SK-N-SH treated with all-trans-retinoic acid at 6 μM for 48 hours (cell line): ENCODE results near the gene MTMR6.

Source experiments
- ARNTL ChIP-seq: fragments of 450-650 bp; formaldehyde crosslinking; IDR thresholded peaks from 2 replicates; pipeline ENCODE4 v1.5.0; 2020; ENCODE audit warnings: low read depth, mild to moderate bottlenecking, moderate library complexity, borderline replicate concordance
- CSDC2 ChIP-seq: fragments of 250-450 bp; sonication (Bioruptor Pico); IDR thresholded peaks from 2 replicates; pipeline ENCODE4 v1.5.0; 2020; ENCODE audit warnings: mild to moderate bottlenecking, moderate library complexity
- CSRNP3 ChIP-seq: fragments of 250-450 bp; sonication (Bioruptor Pico); IDR thresholded peaks from 2 replicates; pipeline ENCODE4 v1.5.1; 2021; ENCODE audit warnings: mild to moderate bottlenecking, moderate library complexity
- ZFP3 ChIP-seq: fragments of 250-450 bp; sonication (Bioruptor Pico); IDR thresholded peaks from 2 replicates; pipeline ENCODE4 v1.5.0; 2020; ENCODE audit warnings: mild to moderate bottlenecking, moderate library complexity
- TF ChIP-seq, protein P1 (sequence below): fragments of 250-450 bp; sonication (Bioruptor Pico); IDR thresholded peaks from 2 replicates; pipeline ENCODE4 v1.5.1; 2020; ENCODE audit warnings: low read depth, mild to moderate bottlenecking, moderate library complexity

DNA sequence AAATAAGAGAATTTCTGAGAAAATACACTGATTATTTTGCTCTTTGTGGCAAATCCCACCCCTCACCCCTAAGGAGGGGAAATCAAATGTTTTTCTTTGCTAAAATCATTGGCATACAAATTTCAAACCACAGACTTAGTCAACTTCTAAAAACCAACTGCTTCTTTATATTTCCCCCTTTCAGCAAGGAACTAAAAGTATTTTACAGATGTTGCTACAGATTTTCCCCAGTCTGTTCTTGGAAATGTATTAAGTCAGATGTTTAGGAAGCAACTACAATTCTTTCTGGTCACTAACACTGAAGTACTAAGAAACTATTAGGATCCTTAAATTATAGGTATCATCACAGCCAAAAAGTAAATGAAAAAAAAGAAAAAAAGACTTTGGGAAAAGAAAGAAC lies 6.9 kb downstream of the MTMR6 start:
- no peak for TF ChIP-seq ARNTL (CRISPR knock-in tag)
- TF ChIP-seq, protein P1, sequence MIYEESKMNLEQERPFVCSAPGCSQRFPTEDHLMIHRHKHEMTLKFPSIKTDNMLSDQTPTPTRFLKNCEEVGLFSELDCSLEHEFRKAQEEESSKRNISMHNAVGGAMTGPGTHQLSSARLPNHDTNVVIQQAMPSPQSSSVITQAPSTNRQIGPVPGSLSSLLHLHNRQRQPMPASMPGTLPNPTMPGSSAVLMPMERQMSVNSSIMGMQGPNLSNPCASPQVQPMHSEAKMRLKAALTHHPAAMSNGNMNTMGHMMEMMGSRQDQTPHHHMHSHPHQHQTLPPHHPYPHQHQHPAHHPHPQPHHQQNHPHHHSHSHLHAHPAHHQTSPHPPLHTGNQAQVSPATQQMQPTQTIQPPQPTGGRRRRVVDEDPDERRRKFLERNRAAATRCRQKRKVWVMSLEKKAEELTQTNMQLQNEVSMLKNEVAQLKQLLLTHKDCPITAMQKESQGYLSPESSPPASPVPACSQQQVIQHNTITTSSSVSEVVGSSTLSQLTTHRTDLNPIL: no peak
- TF ChIP-seq CSDC2 (CRISPR knock-in tag): no peak
- TF ChIP-seq CSRNP3: no peak
- no peak for TF ChIP-seq ZFP3
